ENCODE data around the gene TUBE1.

TUBE1 gene

GRCh38 chr6:112117554-112117953, 30.3 kb upstream of the TUBE1 start:
- in situ Hi-C loops (cut with HindIII; ENCODE audit: low sequenced_read_pairs): no loop called here
- no peak overlapping the region for H3K4me3 ChIP-seq (ENCODE audit: low read depth, low read length)
- TF ChIP-seq, protein P1, sequence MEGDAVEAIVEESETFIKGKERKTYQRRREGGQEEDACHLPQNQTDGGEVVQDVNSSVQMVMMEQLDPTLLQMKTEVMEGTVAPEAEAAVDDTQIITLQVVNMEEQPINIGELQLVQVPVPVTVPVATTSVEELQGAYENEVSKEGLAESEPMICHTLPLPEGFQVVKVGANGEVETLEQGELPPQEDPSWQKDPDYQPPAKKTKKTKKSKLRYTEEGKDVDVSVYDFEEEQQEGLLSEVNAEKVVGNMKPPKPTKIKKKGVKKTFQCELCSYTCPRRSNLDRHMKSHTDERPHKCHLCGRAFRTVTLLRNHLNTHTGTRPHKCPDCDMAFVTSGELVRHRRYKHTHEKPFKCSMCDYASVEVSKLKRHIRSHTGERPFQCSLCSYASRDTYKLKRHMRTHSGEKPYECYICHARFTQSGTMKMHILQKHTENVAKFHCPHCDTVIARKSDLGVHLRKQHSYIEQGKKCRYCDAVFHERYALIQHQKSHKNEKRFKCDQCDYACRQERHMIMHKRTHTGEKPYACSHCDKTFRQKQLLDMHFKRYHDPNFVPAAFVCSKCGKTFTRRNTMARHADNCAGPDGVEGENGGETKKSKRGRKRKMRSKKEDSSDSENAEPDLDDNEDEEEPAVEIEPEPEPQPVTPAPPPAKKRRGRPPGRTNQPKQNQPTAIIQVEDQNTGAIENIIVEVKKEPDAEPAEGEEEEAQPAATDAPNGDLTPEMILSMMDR (IDR thresholded peaks at IDR 0.05; ENCODE audit: low read depth, low read length): no peak
- peak; percentile 40 for DNase-seq (ENCODE audit: low read depth, low spot score)

GRCh38 chr6:112116221-112116620, 28.9 kb upstream of the TUBE1 start:
- DNase-seq (ENCODE audit: low read depth, low spot score): no peak
- no peak overlapping the region for H3K4me3 ChIP-seq (ENCODE audit: low read depth, low read length)
- in situ Hi-C loops (cut with HindIII; ENCODE audit: low sequenced_read_pairs): no loop called here
- TF ChIP-seq, protein P1 (IDR thresholded peaks at IDR 0.05; ENCODE audit: low read depth, low read length): no peak

DNA sequence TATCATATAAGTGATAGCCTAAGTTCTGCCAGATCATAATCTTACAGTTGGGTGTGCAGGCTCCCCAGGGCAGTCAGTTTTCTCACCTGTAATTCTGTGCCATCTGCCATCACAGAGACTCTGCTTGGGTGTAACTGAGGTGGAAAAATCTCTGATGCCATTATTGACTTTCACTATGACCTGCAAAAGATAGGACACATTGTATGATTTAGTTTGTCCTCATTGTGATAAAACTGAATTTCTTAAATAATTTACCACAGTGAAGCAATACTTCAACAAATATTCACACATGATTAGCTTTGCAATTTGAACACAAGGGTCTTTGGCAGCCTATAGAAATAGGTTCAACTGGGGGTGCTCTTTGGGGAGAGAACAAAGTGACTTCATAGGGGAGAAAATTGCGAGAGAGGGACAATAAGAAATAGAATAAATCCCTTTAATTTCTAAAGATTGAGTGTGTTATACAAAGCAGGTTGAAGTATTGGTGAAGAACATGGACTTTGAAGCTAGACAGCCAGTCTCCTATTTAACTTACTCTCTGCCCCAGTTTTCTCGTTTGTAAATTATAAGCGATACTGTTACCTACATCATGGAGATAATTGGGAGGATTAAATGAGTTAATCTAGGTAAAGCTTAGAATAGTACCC, 27.4 kb upstream of the TUBE1 start:
- TF ChIP-seq, protein P1 (IDR thresholded peaks at IDR 0.05; ENCODE audit: low read depth, low read length): no peak
- in situ Hi-C loops (cut with HindIII; ENCODE audit: low sequenced_read_pairs): no loop called here
- DNase-seq (ENCODE audit: low read depth, low spot score): no peak
- no peak overlapping the region for H3K4me3 ChIP-seq (ENCODE audit: low read depth, low read length)

DNA sequence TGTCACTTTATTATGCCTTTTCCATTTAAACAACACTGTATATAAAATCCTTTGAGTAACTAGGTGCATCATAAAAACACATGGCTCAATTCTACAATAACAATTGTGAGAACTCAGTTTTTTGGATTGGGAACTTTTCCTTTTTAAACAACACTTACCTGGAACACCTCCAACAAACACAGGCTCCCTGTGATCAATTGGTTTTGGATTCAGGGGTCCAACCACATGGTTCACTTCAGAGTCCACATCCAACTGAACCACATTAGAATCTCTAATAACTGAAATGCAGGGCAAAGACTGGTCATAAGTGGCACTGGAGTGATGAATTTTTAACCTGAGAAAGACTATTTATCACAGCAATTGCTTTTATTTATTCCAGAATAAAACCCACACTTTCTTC, 26.6 kb upstream of the TUBE1 start:
- no peak overlapping the region for H3K4me3 ChIP-seq (ENCODE audit: low read depth, low read length)
- in situ Hi-C loops (cut with HindIII; ENCODE audit: low sequenced_read_pairs): no loop called here
- TF ChIP-seq, protein P1 (IDR thresholded peaks at IDR 0.05; ENCODE audit: low read depth, low read length): no peak
- peak; percentile 8 for DNase-seq (ENCODE audit: low read depth, low spot score)

GRCh38 chr6:112113431-112113830, 26.1 kb upstream of the TUBE1 start:
- TF ChIP-seq, protein P1 (IDR thresholded peaks at IDR 0.05; ENCODE audit: low read depth, low read length): no peak
- DNase-seq (ENCODE audit: low read depth, low spot score): no peak
- in situ Hi-C loops (cut with HindIII; ENCODE audit: low sequenced_read_pairs): no loop called here
- no peak overlapping the region for H3K4me3 ChIP-seq (ENCODE audit: low read depth, low read length)

- TF ChIP-seq, protein P1 (IDR thresholded peaks at IDR 0.05; ENCODE audit: low read depth, low read length): no peak
- DNase-seq (ENCODE audit: low read depth, low spot score): no peak
- no peak overlapping the region for H3K4me3 ChIP-seq (ENCODE audit: low read depth, low read length)
- in situ Hi-C loops (cut with HindIII; ENCODE audit: low sequenced_read_pairs): no loop called here
Observed at GRCh38 chr6:112109262-112109661, 22.0 kb upstream of the TUBE1 start.

All from astrocyte of the spinal cord (primary cell).